Astrocyte of the cerebellum (primary cell): ENCODE results near the gene TRAPPC10.
A peak's percentile ranks its signal among the peaks of the same experiment; 100 is the strongest.

Experiments
- DNase-seq: peaks from one replicate; pipeline ENCODE4 v3.0.0-alpha.2; 2011; ENCODE audit warnings: low read depth
- H3K4me3 ChIP-seq: 2 replicates; pipeline ENCODE4 v1.5.1; 2011; ENCODE audit warnings: mild to moderate bottlenecking, low read depth, low read length, moderate library complexity
- in situ Hi-C: cut with HindIII; loops from 2 replicates; pipeline ENCODE4 v1.10.0; 2017; ENCODE audit warnings: low sequenced_read_pairs
- TF ChIP-seq, protein P1 (sequence below): IDR thresholded peaks from 2 replicates; pipeline ENCODE4 v1.5.1; 2012; ENCODE audit warnings: low read length, low read depth, moderate library complexity, mild to moderate bottlenecking; ENCODE audit errors: missing control alignments

TRAPPC10 gene

DNA sequence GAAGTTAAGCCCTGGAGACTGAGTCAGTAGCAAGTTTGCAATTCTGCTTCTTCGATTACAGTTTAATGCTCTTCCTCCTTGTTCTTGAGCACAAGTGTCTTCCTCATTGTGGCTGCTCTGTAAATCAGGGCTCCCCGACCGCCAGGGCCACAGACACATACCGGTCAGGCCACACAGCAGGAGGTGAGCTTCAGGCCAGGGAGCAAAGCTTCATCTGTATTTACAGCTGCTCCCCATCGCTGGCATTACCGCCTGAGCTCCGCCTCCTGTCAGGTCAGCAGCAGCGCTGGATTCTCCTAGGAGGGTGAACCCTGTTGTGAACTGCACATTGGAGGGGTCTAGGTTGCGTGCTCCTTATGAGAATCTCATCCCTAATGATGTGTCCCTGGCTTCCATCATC is 1.7 kb upstream of the TRAPPC10 start:
- H3K4me3 ChIP-seq = no peak overlapping the region
- TF ChIP-seq, protein P1, sequence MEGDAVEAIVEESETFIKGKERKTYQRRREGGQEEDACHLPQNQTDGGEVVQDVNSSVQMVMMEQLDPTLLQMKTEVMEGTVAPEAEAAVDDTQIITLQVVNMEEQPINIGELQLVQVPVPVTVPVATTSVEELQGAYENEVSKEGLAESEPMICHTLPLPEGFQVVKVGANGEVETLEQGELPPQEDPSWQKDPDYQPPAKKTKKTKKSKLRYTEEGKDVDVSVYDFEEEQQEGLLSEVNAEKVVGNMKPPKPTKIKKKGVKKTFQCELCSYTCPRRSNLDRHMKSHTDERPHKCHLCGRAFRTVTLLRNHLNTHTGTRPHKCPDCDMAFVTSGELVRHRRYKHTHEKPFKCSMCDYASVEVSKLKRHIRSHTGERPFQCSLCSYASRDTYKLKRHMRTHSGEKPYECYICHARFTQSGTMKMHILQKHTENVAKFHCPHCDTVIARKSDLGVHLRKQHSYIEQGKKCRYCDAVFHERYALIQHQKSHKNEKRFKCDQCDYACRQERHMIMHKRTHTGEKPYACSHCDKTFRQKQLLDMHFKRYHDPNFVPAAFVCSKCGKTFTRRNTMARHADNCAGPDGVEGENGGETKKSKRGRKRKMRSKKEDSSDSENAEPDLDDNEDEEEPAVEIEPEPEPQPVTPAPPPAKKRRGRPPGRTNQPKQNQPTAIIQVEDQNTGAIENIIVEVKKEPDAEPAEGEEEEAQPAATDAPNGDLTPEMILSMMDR = no peak
- DNase-seq = no peak
- in situ Hi-C loops = loop anchor here (5.0 kb wide), 1 partner anchor 98 kb away; no protein-coding TSS in a partner anchor

DNA sequence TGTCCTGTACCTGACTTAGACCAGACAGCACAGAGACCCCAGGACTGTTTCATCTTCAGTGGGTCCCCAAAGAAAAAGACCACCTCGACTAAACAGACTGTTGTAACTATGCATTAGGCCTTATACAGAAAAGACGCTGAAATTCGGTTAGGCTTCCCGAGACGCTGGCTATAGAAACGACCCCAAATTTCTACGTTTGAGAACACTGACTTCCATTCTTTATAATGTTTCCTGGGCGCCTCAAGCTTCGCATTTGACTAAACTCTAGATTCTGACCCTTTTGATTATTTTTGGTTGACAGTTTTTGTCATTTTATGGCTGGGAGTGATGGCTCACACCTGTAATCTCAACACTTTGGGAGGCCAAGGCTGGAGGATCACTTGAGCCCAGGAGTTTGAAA is 986 bp upstream of the TRAPPC10 start:
- TF ChIP-seq, protein P1 = no peak
- DNase-seq = no peak
- in situ Hi-C loops = loop anchor here (5.0 kb wide), 1 partner anchor 99 kb away; no protein-coding TSS in a partner anchor
- H3K4me3 ChIP-seq = peak overlapping the region; percentile 74

DNA sequence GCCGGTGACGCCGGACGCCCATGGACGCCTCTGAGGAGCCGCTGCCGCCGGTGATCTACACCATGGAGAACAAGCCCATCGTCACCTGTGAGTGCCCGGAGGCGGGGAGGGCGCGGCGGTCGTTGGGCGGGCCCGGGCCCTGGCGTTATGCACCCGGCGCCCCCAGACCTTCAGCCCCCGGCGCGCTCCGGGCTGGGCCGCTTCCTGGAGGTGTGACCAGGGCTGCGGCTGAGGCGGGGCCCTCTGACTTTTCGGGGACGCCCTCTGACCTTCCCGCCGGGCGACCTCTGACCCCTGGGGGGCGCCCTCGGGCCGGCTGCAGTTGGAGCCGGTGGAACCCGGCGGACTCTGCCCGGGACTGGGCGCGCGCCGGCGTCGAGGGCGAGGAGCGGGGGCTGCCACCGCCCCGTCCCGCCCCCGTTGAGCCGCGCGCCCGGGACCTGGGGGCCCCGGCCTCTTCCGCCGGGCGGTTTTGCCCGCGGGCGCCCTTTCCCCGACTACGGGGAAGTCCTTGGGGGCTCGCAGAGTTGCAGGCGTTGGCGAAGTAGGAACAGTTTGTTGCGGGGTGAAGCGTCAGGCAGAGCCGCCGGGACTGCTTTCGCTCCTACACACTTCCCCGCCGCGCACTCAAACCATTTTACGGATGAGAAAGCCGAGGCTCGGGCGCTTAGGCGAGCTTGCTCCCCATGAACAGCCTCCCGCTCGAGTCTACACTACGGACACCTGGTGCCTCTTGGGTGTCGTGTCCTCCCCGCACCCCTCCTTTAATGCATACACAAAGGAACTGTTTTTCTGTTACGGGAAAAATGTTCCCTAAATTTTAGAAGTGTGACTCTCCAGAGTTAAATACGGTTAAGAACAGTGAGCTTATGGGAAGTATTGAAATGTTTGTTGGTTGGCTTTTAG is 618 bp downstream of the TRAPPC10 start:
- TF ChIP-seq, protein P1 = no peak
- in situ Hi-C loops = loop anchor here (5.0 kb wide), 1 partner anchor 100 kb away; no protein-coding TSS in a partner anchor
- DNase-seq = no peak
- H3K4me3 ChIP-seq = peak overlapping the region; percentile 74

DNA sequence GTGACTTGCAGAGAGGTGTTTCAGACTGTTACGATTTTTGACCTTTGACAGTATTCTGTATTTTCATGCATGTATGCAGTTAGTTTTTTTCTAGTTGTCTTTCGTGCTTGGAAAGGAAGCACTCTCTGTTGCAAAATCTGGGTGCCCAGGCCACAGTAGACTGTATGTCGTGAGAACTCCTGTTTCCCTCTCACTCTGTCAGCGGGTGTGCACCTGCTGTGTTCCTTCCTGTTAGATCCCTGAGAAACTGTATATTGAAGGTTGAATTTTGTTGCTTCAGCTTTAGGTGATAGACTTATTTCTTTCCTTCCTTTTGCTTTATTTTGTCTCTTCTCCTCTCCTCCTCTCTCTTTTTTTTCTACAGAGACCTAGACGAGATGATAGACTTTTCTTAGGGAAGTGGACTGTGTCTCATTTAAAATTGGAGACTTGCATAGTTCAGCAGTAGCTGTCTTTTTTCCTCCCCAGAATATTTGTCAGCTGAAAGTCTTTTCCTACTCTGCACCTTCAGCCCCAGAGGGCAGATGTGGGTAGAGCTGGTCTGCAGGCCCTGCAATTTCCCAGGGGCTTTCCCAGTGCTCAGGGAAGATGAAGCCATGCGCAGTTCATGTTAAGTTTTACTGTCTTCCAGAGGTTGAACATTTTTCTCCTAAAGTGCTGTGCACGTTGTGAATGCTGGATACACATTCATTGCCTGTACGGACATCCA is 1.4 kb downstream of the TRAPPC10 start:
- in situ Hi-C loops = loop anchor here (5.0 kb wide), 1 partner anchor 101 kb away; no protein-coding TSS in a partner anchor
- DNase-seq = no peak
- peak overlapping the region; percentile 74 for H3K4me3 ChIP-seq
- TF ChIP-seq, protein P1 = no peak

DNA sequence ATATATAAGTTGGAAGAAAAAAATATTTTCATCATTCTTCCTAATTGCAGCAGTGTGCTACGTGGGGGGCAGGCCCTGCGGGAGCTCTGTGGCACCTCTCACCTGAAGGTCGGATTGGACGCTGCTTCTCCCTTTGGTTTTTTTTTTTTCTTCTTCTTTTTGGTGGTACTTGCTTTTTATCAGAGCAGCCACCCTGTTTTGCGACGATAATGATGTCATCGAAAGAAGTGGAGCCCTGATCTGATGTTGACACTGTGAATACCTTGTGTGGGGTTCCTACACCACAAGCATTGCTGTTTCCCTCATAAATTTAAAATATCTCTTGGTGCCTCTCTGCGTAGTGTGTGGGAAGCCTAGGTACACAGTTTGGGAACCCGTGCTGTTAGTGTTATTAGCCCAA is 5.5 kb downstream of the TRAPPC10 start:
- no peak for DNase-seq
- TF ChIP-seq, protein P1 = no peak
- H3K4me3 ChIP-seq = no peak overlapping the region
- in situ Hi-C loops = no loop called here

DNA sequence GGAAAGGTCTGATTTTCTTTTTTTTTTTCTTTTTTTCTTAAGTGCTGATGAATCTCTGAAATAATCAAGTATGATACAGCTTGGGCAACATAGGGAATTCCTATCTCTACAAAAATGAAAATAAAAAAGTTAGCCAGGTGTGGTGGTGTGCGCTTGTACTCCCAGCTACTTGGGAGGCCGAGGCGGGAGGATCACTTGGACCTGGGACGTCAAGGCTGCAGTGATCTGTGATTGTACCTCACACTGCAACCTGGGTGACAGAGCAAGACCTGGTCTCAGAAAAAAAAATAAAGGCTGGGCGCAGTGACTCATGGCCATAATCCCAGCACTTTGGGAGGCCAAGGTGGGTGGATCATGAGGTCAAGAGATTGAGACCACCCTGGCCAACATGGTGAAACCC is 6.0 kb downstream of the TRAPPC10 start:
- in situ Hi-C loops = no loop called here
- TF ChIP-seq, protein P1 = no peak
- H3K4me3 ChIP-seq = no peak overlapping the region
- DNase-seq = no peak
